Spleen (tissue), 11 donors: ENCODE measurements around the gene ARHGEF25. TPM values are rescaled to one million over a fixed set of nuclear protein-coding genes. Genes with fewer than 3 reads are reported as not detected.

Experiments used
- DNase-seq: peaks from one replicate; pipeline ENCODE4 v3.0.0-alpha.2; 2020
- H3K27ac ChIP-seq, 8 donors: fragments of 200-600 bp; sonication (generic) in 7 of 8; 1 replicate in 4 of 8; 2 replicates in 4 of 8; pipeline versions ENCODE4 v1.5.0 to v1.8.0; 2016 to 2021; ENCODE audit warnings: inconsistent platforms in 4 of 8, mild to moderate bottlenecking in 4 of 8, moderate library complexity in 1 of 8
- H3K27me3 ChIP-seq, 7 donors: fragments of 200-600 bp; sonication (generic) in 6 of 7; replicated peaks in 1 of 7; 1 replicate in 4 of 7; 2 replicates in 3 of 7; pipeline versions ENCODE4 v1.5.0 to v1.8.0; 2016 to 2021; ENCODE audit warnings: inconsistent platforms in 3 of 7, mild to moderate bottlenecking in 1 of 7
- H3K36me3 ChIP-seq, 6 donors: fragments of 200-600 bp; sonication (generic) in 5 of 6; 1 replicate in 4 of 6; 2 replicates in 2 of 6; pipeline versions ENCODE4 v1.5.0 to v1.8.0; 2016 to 2021; ENCODE audit warnings: inconsistent platforms in 2 of 6
- H3K4me1 ChIP-seq, 6 donors: fragments of 200-600 bp; sonication (generic) in 5 of 6; 1 replicate in 3 of 6; 2 replicates in 3 of 6; pipeline versions ENCODE4 v1.5.0 to v1.8.0; 2016 to 2021; ENCODE audit warnings: inconsistent platforms in 3 of 6
- H3K4me3 ChIP-seq, 8 donors: fragments of 200-600 bp; sonication (generic) in 7 of 8; 1 replicate in 4 of 8; 2 replicates in 4 of 8; pipeline versions ENCODE4 v1.5.0 to v1.8.0; 2016 to 2021; ENCODE audit warnings: inconsistent platforms in 4 of 8, mild to moderate bottlenecking in 4 of 8, moderate library complexity in 2 of 8
- H3K9me3 ChIP-seq, 8 donors: fragments of 200-600 bp; sonication (generic) in 7 of 8; 1 replicate in 4 of 8; 2 replicates in 4 of 8; pipeline versions ENCODE4 v1.5.0 to v1.8.0; 2016 to 2021; ENCODE audit warnings: inconsistent platforms in 4 of 8
- POLR2A ChIP-seq, 3 donors: fragments of 450-650 bp; IDR thresholded peaks; one replicate each; pipeline ENCODE4 v1.5.1; 2017; ENCODE audit warnings: antibody characterized with exemption in 3 of 3, mild to moderate bottlenecking in 1 of 3
- POLR2AphosphoS5 ChIP-seq, 3 donors: sonication (generic); formaldehyde crosslinking; IDR thresholded peaks; one replicate each; pipeline ENCODE4 v1.5.1; 2017; ENCODE audit warnings: antibody characterized with exemption in 3 of 3
- WGBS, 5 donors: extraction: QIAGEN DNeasy Blood & Tissue Kit in 3 of 5; methylation state at CpG; one replicate each; pipeline versions ENCODE4 v1.1.5 to v1.1.7; 2013 to 2018; 5-methylcytosine and 5-hydroxymethylcytosine counted together
- intact Hi-C: fragments of 100-400 bp; cut with DNase I; formaldehyde crosslinking; loops from one replicate; pipeline ENCODE4 v1.15.0; 2023; ENCODE audit warnings: low total_unique reads
- polyA plus RNA-seq, 3 donors: library from polyadenylated mRNA; stranded (reverse); fragments of 200-250 nt; gene quantifications; one replicate each; pipeline ENCODE4 v1.2.1, GENCODE V29; 2013
- total RNA-seq, 7 donors: library from RNA; depleted of rRNA in 3 of 7; stranded (reverse); fragments of >200 nt in 3 of 7; fragmentation: NEBNext Ultra II Directional in 4 of 7; extraction: Animal tissue kit (Norgen Biotek cat#: 25700) in 4 of 7; gene quantifications; one replicate each; pipeline versions ENCODE4 v1.1.0 to v1.2.1, GENCODE V29; 2016 to 2021
- TF ChIP-seq, protein P1 (sequence below), 11 experiments: fragments of 200-600 bp in 7 of 11; fragments of 450-650 bp in 4 of 11; sonication (generic) in 4 of 11; IDR thresholded peaks in 8 of 11; conservative IDR thresholded peaks in 3 of 11; 1 replicate in 7 of 11; 2 replicates in 4 of 11; pipeline versions ENCODE4 v1.4.0 to v1.8.0; 2016 to 2021; ENCODE audit warnings: antibody characterized with exemption in 11 of 11, inconsistent platforms in 4 of 11, mild to moderate bottlenecking in 1 of 11
- donor health status: healthy with polysubstance abuse.
- donor health status: DM: no; HTN: no; CAD: no; lungs with moderate emphysema.
- donor health status: DM: no; HTN: no; CAD: no.
- donor health status: Bipolar disorder and iron deficiency.
- donor health status: healthy.
- donor health status: DM: no; HTN: no; CAD: no.
- donor health status: DM: yes; HTN: yes; CAD: no.

ARHGEF25 gene
- total and polyA plus RNA-seq, 10 donors = 9.3 to 26.6 (median 15.3) TPM

DNA sequence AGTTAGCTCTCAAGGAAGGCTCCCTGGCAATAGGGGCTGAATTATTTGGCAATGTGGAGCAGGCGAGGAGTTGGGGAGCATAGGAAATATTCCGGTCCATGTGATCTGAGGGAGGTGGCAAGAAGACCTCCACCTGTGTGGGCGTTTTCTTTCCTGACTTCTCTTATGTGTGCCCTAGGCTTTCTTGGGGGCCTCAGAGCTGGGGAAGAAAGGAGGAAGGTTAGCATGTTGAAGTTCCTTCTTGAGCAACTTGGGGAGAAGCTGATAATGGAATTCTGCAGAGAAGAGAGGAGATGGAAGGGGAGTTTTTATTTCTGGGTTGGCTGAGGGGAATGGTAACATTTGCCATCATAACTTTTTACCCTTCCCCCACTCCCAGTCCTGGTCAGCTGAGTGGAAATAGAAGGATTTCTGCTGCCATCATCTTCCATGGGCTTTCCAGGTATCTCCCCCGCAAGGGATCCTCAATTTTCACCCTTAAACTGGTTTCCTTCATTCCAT is 5.4 kb upstream of the ARHGEF25 start:
- DNase-seq = no peak
- WGBS, 5 donors = 75 to 88% (median 85%) methylated on average over 4 of the region's 4 CpGs
- no peak for TF ChIP-seq POLR2A (IDR thresholded peaks at IDR 0.05)
- TF ChIP-seq, protein P1, sequence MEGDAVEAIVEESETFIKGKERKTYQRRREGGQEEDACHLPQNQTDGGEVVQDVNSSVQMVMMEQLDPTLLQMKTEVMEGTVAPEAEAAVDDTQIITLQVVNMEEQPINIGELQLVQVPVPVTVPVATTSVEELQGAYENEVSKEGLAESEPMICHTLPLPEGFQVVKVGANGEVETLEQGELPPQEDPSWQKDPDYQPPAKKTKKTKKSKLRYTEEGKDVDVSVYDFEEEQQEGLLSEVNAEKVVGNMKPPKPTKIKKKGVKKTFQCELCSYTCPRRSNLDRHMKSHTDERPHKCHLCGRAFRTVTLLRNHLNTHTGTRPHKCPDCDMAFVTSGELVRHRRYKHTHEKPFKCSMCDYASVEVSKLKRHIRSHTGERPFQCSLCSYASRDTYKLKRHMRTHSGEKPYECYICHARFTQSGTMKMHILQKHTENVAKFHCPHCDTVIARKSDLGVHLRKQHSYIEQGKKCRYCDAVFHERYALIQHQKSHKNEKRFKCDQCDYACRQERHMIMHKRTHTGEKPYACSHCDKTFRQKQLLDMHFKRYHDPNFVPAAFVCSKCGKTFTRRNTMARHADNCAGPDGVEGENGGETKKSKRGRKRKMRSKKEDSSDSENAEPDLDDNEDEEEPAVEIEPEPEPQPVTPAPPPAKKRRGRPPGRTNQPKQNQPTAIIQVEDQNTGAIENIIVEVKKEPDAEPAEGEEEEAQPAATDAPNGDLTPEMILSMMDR (IDR thresholded peaks at IDR 0.05 in 8 of 11, conservative IDR thresholded peaks at IDR 0.05 in 3 of 11) = no peak
- TF ChIP-seq POLR2AphosphoS5 (IDR thresholded peaks at IDR 0.05) = no peak

DNA sequence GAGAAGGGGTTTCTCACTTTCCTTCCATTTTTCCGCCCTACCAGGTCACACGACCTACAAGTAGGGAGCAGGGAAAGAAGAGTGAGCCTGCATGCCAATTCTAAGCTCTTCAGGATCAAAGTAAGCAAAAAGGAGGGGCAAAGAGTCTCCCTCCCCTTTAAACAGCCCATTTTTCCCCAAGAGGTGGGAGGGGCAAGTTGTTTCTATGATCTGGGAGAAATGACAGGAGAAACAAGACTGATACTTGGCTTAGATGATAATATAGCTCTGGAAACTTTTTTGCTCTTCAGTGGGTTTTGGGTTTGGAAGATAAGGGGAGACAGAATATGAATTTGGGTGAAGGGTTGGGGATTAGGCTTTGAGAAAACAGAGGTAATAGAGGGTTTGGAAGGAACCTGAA is 4.8 kb upstream of the ARHGEF25 start:
- intact Hi-C loops = no loop called here
- Histone ChIP-seq H3K4me1 (peaks cover 16 to 53% (median 41%) of the 10 kb centered on the region in 6 donors), H3K9me3 (no peaks in the 10 kb centered on the region), H3K27me3 (peaks cover 0 to 55% (median 25%) of the 10 kb centered on the region in 7 donors), H3K27ac (no peak overlapping the region), H3K36me3 (peaks cover 0 to 31% (median 5%) of the 10 kb centered on the region in 6 donors), H3K4me3 (no peak overlapping the region)
- no peak for DNase-seq
- 61 to 84% (median 75%) methylated on average over 2 of the region's 2 CpGs for WGBS, 5 donors
- TF ChIP-seq POLR2A (IDR thresholded peaks at IDR 0.05) (no peak), POLR2AphosphoS5 (IDR thresholded peaks at IDR 0.05) (no peak)
- TF ChIP-seq, protein P1 (IDR thresholded peaks at IDR 0.05 in 8 of 11, conservative IDR thresholded peaks at IDR 0.05 in 3 of 11) = no peak

More for the DNA sequence above, 5.4 kb upstream of the ARHGEF25 start:
- peak overlapping the region in 2 of 8 donors; percentile 44 to 81 for H3K4me3 ChIP-seq
- peaks cover 0 to 36% (median 9%) of the 10 kb centered on the region in 6 donors for H3K36me3 ChIP-seq
- peak overlapping the region in 3 of 8 donors; percentile 83 to 89 (median 88) for H3K27ac ChIP-seq
- peaks cover 10 to 48% (median 36%) of the 10 kb centered on the region in 6 donors for H3K4me1 ChIP-seq
- H3K9me3 ChIP-seq = no peaks in the 10 kb centered on the region
- intact Hi-C loops = no loop called here
- peaks cover 0 to 50% (median 20%) of the 10 kb centered on the region in 7 donors for H3K27me3 ChIP-seq

GRCh38 chr12:57606821-57607220 is 4.4 kb upstream of the ARHGEF25 start:
- WGBS, 5 donors = 88 to 94% (median 88%) methylated on average over 7 to 11 of the region's 11 CpGs

More at GRCh38 chr12:57606821-57607220, 4.4 kb upstream of the ARHGEF25 start:
- intact Hi-C loops = no loop called here
- Histone ChIP-seq H3K4me3 (no peak overlapping the region), H3K9me3 (no peaks in the 10 kb centered on the region), H3K27ac (no peak overlapping the region), H3K27me3 (peaks cover 0 to 59% (median 30%) of the 10 kb centered on the region in 7 donors), H3K4me1 (peaks cover 16 to 57% (median 45%) of the 10 kb centered on the region in 6 donors), H3K36me3 (peaks cover 0 to 27% (median 3%) of the 10 kb centered on the region in 6 donors)
- DNase-seq = no peak
- no peak for TF ChIP-seq POLR2AphosphoS5 (IDR thresholded peaks at IDR 0.05)
- TF ChIP-seq POLR2A (IDR thresholded peaks at IDR 0.05) = no peak
- TF ChIP-seq, protein P1 (IDR thresholded peaks at IDR 0.05 in 8 of 11, conservative IDR thresholded peaks at IDR 0.05 in 3 of 11) = no peak
